Fibroblast of skin of scalp (primary cell): Measurements from ENCODE around the gene BHLHE23.

Experiments used
- DNase-seq: peaks from one replicate; pipeline ENCODE4 v3.0.0-alpha.2; 2013

BHLHE23 gene

GRCh38 chr20:62989201-62989601 is 17.6 kb downstream of the BHLHE23 start:
- no peak for DNase-seq

GRCh38 chr20:62987114-62987513 is 19.6 kb downstream of the BHLHE23 start:
- no peak for DNase-seq

- no peak for DNase-seq
These were observed 20.4 kb downstream of the BHLHE23 start for GRCh38 chr20:62986257-62986800.

- no peak for DNase-seq
These were observed 21.4 kb downstream of the BHLHE23 start for GRCh38 chr20:62985444-62985778.

GRCh38 chr20:62984666-62985443 is 21.9 kb downstream of the BHLHE23 start:
- no peak for DNase-seq

GRCh38 chr20:62983210-62983609 is 23.6 kb downstream of the BHLHE23 start:
- DNase-seq, result no peak

GRCh38 chr20:62982124-62983075 is 24.4 kb downstream of the BHLHE23 start:
- DNase-seq, result no peak

GRCh38 chr20:62980970-62981369 is 25.8 kb downstream of the BHLHE23 start:
- DNase-seq, result no peak

- DNase-seq, result no peak
These were observed 26.3 kb downstream of the BHLHE23 start for GRCh38 chr20:62980380-62980960.

- no peak for DNase-seq
These were observed 26.8 kb downstream of the BHLHE23 start for GRCh38 chr20:62979876-62980373.

- no peak for DNase-seq
These were observed 27.5 kb downstream of the BHLHE23 start for GRCh38 chr20:62979310-62979709.

GRCh38 chr20:62978561-62978943 is 28.2 kb downstream of the BHLHE23 start:
- no peak for DNase-seq

GRCh38 chr20:62977613-62978560 is 28.9 kb downstream of the BHLHE23 start:
- no peak for DNase-seq

GRCh38 chr20:62976886-62977285 is 29.9 kb downstream of the BHLHE23 start:
- DNase-seq, result no peak

GRCh38 chr20:62975812-62976508 is 30.8 kb downstream of the BHLHE23 start:
- no peak for DNase-seq

- no peak for DNase-seq
These were observed 31.5 kb downstream of the BHLHE23 start for GRCh38 chr20:62975251-62975760.

GRCh38 chr20:62972845-62973745 is 33.7 kb downstream of the BHLHE23 start:
- no peak for DNase-seq

GRCh38 chr20:62971950-62972844 is 34.6 kb downstream of the BHLHE23 start:
- DNase-seq, result peak; percentile 74
